ENCODE results near the gene PLXND1.

GRCh38 chr3:129574206-129574605 lies 32.3 kb downstream of the PLXND1 start:
- no peak for TF ChIP-seq POLR2A (IDR thresholded peaks at IDR 0.05)
- no peak for TF ChIP-seq EP300 (IDR thresholded peaks at IDR 0.05)
